GM12878 (cell line): ENCODE data around the gene BCAS3. TPM values are rescaled to one million over a fixed set of nuclear protein-coding genes. Genes with fewer than 3 reads are reported as not detected.

Experiments
- ATAC-seq: fragments of 200-7000 bp; cut with Tn5 transposase; 3 replicates; pipeline ENCODE4 v1.9.1; 2020; ENCODE audit warnings: mild to moderate bottlenecking, moderate library complexity
- BruUV-seq: library from RNA; stranded (reverse); fragments of 400-500 nt; replicated peaks from 2 replicates; lab custom pipeline; 2021; lab: Mats Ljungman, UMichigan
- CTCF ChIA-PET: fragments of 300-600 bp; sonication (Branson Sonifier 250); formaldehyde crosslinking; extraction: SDS; loops from one replicate; lab custom pipeline; 2021; ENCODE audit warnings: inconsistent platforms; lab: Yijun Ruan, JAX
- POLR2A ChIA-PET: fragments of 350-600 bp; formaldehyde crosslinking; extraction: SDS; loops from one replicate; lab custom pipeline; 2021; ENCODE audit warnings: inconsistent platforms; lab: Charles Lee
- RAD21 ChIA-PET: fragments of 300-600 bp; sonication (Branson Sonifier 250); formaldehyde crosslinking; loops from one replicate; lab custom pipeline; 2023; ENCODE audit warnings: antibody characterized with exemption; ENCODE audit not compliant: unreplicated experiment; lab: Charles Lee
- SMC1A ChIA-PET: fragments of 300-600 bp; sonication (Branson Sonifier 250); formaldehyde crosslinking; loops from one replicate; lab custom pipeline; 2023; ENCODE audit not compliant: unreplicated experiment, uncharacterized antibody; lab: Charles Lee
- DNase-seq: peaks from one replicate; pipeline ENCODE4 v3.0.0-alpha.2; 2011; ENCODE audit warnings: low read depth, low spot score
- FAIRE-seq: peaks from 3 replicates; lab custom pipeline; 2011; peaks lifted over from hg19 to GRCh38; lab: Jason Lieb, UNC
- H2AFZ ChIP-seq: 2 replicates; pipeline ENCODE4 v1.6.0; 2011; ENCODE audit warnings: low read depth, low read length, control low read depth; ENCODE audit not compliant: control insufficient read depth
- H3K27ac ChIP-seq: 2 replicates; pipeline ENCODE4 v1.5.1; 2011; ENCODE audit warnings: control low read depth; ENCODE audit not compliant: control insufficient read depth, insufficient read depth
- H3K27me3 ChIP-seq, 2 experiments: replicated peaks in 1 of 2; 2 replicates each; pipeline versions ENCODE4 v1.6.0 to v1.6.1; 2011; ENCODE audit warnings: low read length in 1 of 2; ENCODE audit not compliant: control insufficient read depth in 2 of 2, insufficient read depth in 2 of 2
- H3K36me3 ChIP-seq, 2 experiments: 2 replicates each; pipeline ENCODE4 v1.5.1; 2011; ENCODE audit warnings: low read length in 1 of 2; ENCODE audit not compliant: control insufficient read depth in 2 of 2, insufficient read depth in 2 of 2
- H3K4me1 ChIP-seq: 2 replicates; pipeline ENCODE4 v1.6.1; 2011; ENCODE audit warnings: mild to moderate bottlenecking, low read length, moderate library complexity, mixed read lengths; ENCODE audit not compliant: control insufficient read depth, insufficient read depth
- H3K4me2 ChIP-seq: 2 replicates; pipeline ENCODE4 v1.6.0; 2011; ENCODE audit warnings: control low read depth; ENCODE audit not compliant: control insufficient read depth, insufficient read depth
- H3K4me3 ChIP-seq: fragments of 200-600 bp; sonication (generic); 2 replicates; pipeline ENCODE4 v1.5.1; 2016
- H3K79me2 ChIP-seq: 2 replicates; pipeline ENCODE4 v1.6.0; 2011; ENCODE audit warnings: low read length; ENCODE audit not compliant: control insufficient read depth, insufficient read depth
- H3K9ac ChIP-seq: 2 replicates; pipeline ENCODE4 v1.8.0; 2011; ENCODE audit warnings: low read length, control low read depth, mixed read lengths; ENCODE audit not compliant: control insufficient read depth, insufficient read depth
- H3K9me3 ChIP-seq: replicated peaks from 3 replicates; pipeline ENCODE4 v1.5.1; 2011; ENCODE audit warnings: mild to moderate bottlenecking, low read length; ENCODE audit not compliant: control insufficient read depth, insufficient read depth
- H4K20me1 ChIP-seq: 2 replicates; pipeline ENCODE4 v1.6.0; 2011; ENCODE audit not compliant: control insufficient read depth, insufficient read depth
- FOS ChIP-seq: IDR thresholded peaks from 3 replicates; pipeline ENCODE4 v1.6.1; 2011; ENCODE audit warnings: borderline replicate concordance; ENCODE audit not compliant: insufficient read length; ENCODE audit errors: extremely low read depth
- KAT2A ChIP-seq: conservative IDR thresholded peaks from 2 replicates; pipeline ENCODE4 v1.6.1; 2011; ENCODE audit warnings: low read depth, low read length; ENCODE audit not compliant: control insufficient read depth
- NBN ChIP-seq: fragments of 450-650 bp; IDR thresholded peaks from 2 replicates; pipeline ENCODE4 v1.6.1; 2016
- NR2F1 ChIP-seq: fragments of 450-650 bp; conservative IDR thresholded peaks from 2 replicates; pipeline ENCODE4 v1.6.1; 2017; ENCODE audit warnings: mild to moderate bottlenecking
- PBX3 ChIP-seq: IDR thresholded peaks from 2 replicates; pipeline ENCODE4 v1.6.1; 2011; ENCODE audit warnings: mild to moderate bottlenecking, low read depth, low read length, moderate library complexity; ENCODE audit not compliant: insufficient replicate concordance
- POLR2AphosphoS5 ChIP-seq: IDR thresholded peaks from 2 replicates; pipeline ENCODE4 v1.6.1; 2011; ENCODE audit warnings: mild to moderate bottlenecking, low read length, inconsistent platforms
- POU2F2 ChIP-seq: IDR thresholded peaks from 3 replicates; pipeline ENCODE4 v1.6.1; 2011; ENCODE audit warnings: low read depth, mild to moderate bottlenecking, low read length, borderline replicate concordance
- REST ChIP-seq: IDR thresholded peaks from 2 replicates; pipeline ENCODE4 v1.6.1; 2012; ENCODE audit warnings: mild to moderate bottlenecking, low read depth, low read length
- SREBF2 ChIP-seq: IDR thresholded peaks from 2 replicates; pipeline ENCODE4 v1.6.1; 2012; ENCODE audit warnings: mild to moderate bottlenecking, low read length
- STAT1 ChIP-seq: fragments of 450-650 bp; conservative IDR thresholded peaks from 2 replicates; pipeline ENCODE4 v1.6.1; 2014; ENCODE audit warnings: antibody characterized with exemption, mild to moderate bottlenecking
- YY1 ChIP-seq: IDR thresholded peaks from 2 replicates; pipeline ENCODE4 v1.6.1; 2011; ENCODE audit warnings: low read depth, mild to moderate bottlenecking, low read length
- ZBED1 ChIP-seq: IDR thresholded peaks from 2 replicates; pipeline ENCODE4 v1.6.1; 2016; ENCODE audit warnings: borderline replicate concordance
- ZBTB40 ChIP-seq: fragments of 450-650 bp; IDR thresholded peaks from 2 replicates; pipeline ENCODE4 v1.6.1; 2016; ENCODE audit warnings: mild to moderate bottlenecking, moderate library complexity, borderline replicate concordance
- ZNF24 ChIP-seq: fragments of 450-650 bp; IDR thresholded peaks from 2 replicates; pipeline ENCODE4 v1.6.1; 2017; ENCODE audit warnings: antibody characterized with exemption, mild to moderate bottlenecking
- ZNF274 ChIP-seq: IDR thresholded peaks from one replicate; pipeline ENCODE4 v1.8.0; 2011; ENCODE audit not compliant: insufficient read length, insufficient read depth
- WGBS: methylation state at CpG from one replicate; pipeline ENCODE4 v1.1.6; 2016; ENCODE audit warnings: low lambda C conversion rate; ENCODE audit not compliant: insufficient replicate concordance, insufficient coverage; ENCODE audit errors: missing lambda C conversion rate; 5-methylcytosine and 5-hydroxymethylcytosine counted together
- in situ Hi-C: fragments of 300-500 bp; cut with MboI; formaldehyde crosslinking; loops from 9 replicates; pipeline ENCODE4 v1.14.3; 2018; ENCODE audit warnings: mixed read lengths
- intact Hi-C: fragments of 100-400 bp; cut with micrococcal nuclease; formaldehyde crosslinking; loops from one replicate; pipeline ENCODE4 v1.14.2; 2022; ENCODE audit not compliant: unreplicated experiment
- polyA plus RNA-seq, 11 experiments: library from polyadenylated mRNA; depleted of rRNA in 4 of 11; unstranded in 6 of 11; stranded (reverse) in 5 of 11; fragments of >200 nt; fragmentation: Nextera tagmentation in 4 of 11; fragmentation: Illumina TruSeq in 1 of 11; extraction: Ambion mirVana in 4 of 11; extraction: Trizol in 1 of 11; gene quantifications; 1 replicate in 1 of 11; 2 replicates in 10 of 11; pipeline versions ENCODE4 v1.2.1 to v1.2.3, GENCODE V29; 2011 to 2016; ENCODE audit warnings: inconsistent platforms in 2 of 11, missing spikeins in 2 of 11, low read depth in 1 of 11
- total RNA-seq, 4 experiments: library from RNA; depleted of rRNA in 3 of 4; stranded (reverse); fragments of >200 nt in 3 of 4; fragmentation: Illumina TruSeq in 1 of 4; extraction: Trizol in 1 of 4; gene quantifications; 2 replicates each; pipeline versions ENCODE4 v1.2.1 to v1.2.3, GENCODE V29; 2013 to 2021

BCAS3 gene
- total and polyA plus RNA-seq, 10 of the 15 experiments (the other 5 are each of a cell fraction or from before 2014, with no cell fraction given): 2.1 to 11.0 (median 6.6) TPM

GRCh38 chr17:60899115-60899514 lies 221.5 kb downstream of the BCAS3 start:
- FAIRE-seq: no peak
- intact Hi-C loops (no loop called here), in situ Hi-C loops (no loop called here)
- ChIA-PET POLR2A (no interaction called here), SMC1A (no interaction called here), RAD21 (interaction anchor here (0.6 kb wide), 1 partner anchor 1629 kb away, joined by 3 read pairs; no protein-coding TSS in a partner anchor), CTCF (no interaction called here)
- BruUV-seq: no TSS peak
- Histone ChIP-seq H3K79me2 (no peaks in the 10 kb centered on the region), H3K4me2 (no peak overlapping the region), H3K9ac (no peak overlapping the region), H2AFZ (no peak overlapping the region), H3K36me3 (no peaks in the 10 kb centered on the region), H3K27me3 (no peaks in the 10 kb centered on the region), H3K4me1 (no peaks in the 10 kb centered on the region), H3K27ac (no peak overlapping the region), H3K4me3 (no peak overlapping the region), H3K9me3 (no peaks in the 10 kb centered on the region; the same call in 2 of the 3 replicates), H4K20me1 (no peaks in the 10 kb centered on the region)
- TF ChIP-seq STAT1 (no peak), SREBF2 (no peak), NBN (no peak), FOS (no peak), ZBED1 (no peak), POLR2AphosphoS5 (no peak), KAT2A (no peak), REST (no peak), NR2F1 (no peak), POU2F2 (no peak), ZBTB40 (no peak), PBX3 (no peak), ZNF274 (no peak), ZNF24 (no peak), YY1 (no peak)
- DNase-seq: no peak
- ATAC-seq: no peak
- 93% methylated on average over 4 of the region's 4 CpGs for WGBS
